Mucosa of descending colon (tissue), 3 donors: ENCODE data around the gene TBC1D19. TPM values are rescaled to one million over a fixed set of nuclear protein-coding genes. Genes with fewer than 3 reads are reported as not detected.

Experiments used
- ATAC-seq: fragments of 200-7000 bp; cut with Tn5 transposase; one replicate; pipeline ENCODE4 v1.9.1; 2020; ENCODE audit warnings: mild to moderate bottlenecking, moderate library complexity
- DNase-seq, 3 donors: peaks; one replicate each; pipeline ENCODE4 v3.0.0-alpha.2; 2020
- H3K36me3 ChIP-seq: fragments of 200-600 bp; one replicate; pipeline ENCODE4 v1.8.0; 2021; ENCODE audit warnings: low read depth, mild to moderate bottlenecking
- H3K4me1 ChIP-seq: fragments of 200-600 bp; one replicate; pipeline ENCODE4 v1.8.0; 2021; ENCODE audit warnings: low read depth, mild to moderate bottlenecking
- H3K4me3 ChIP-seq: fragments of 200-600 bp; one replicate; pipeline ENCODE4 v1.8.0; 2021; ENCODE audit warnings: mild to moderate bottlenecking
- H3K9me3 ChIP-seq: fragments of 200-600 bp; one replicate; pipeline ENCODE4 v1.8.0; 2021; ENCODE audit warnings: mild to moderate bottlenecking
- CTCF ChIP-seq: fragments of 200-600 bp; IDR thresholded peaks from one replicate; pipeline ENCODE4 v1.8.0; 2022; ENCODE audit warnings: antibody characterized with exemption, mild to moderate bottlenecking
- intact Hi-C, 2 donors: fragments of 100-400 bp; cut with DNase I in 1 of 2; cut with micrococcal nuclease in 1 of 2; formaldehyde crosslinking; loops; one replicate each; pipeline versions ENCODE4 v1.11.0 to v1.11.1; 2022; cut with DNase I, micrococcal nuclease
- total RNA-seq, 3 donors: library from RNA; stranded (reverse); fragmentation: NEBNext Ultra II Directional in 2 of 3; extraction: Animal tissue kit (Norgen Biotek cat#: 25700) in 2 of 3; gene quantifications; one replicate each; pipeline versions ENCODE4 v1.2.1 to v1.2.4, GENCODE V29; 2021 to 2023
- donor health status: DM: no; HTN: no; CAD: no; lungs with moderate emphysema.
- donor health status: DM: no; HTN: no; CAD: no.
- donor health status: DM: no; HTN: yes; CAD: no.

The TBC1D19 gene
- total RNA-seq, 3 donors from 2014 or later = 3.7 to 11.6 (median 6.8) TPM

GRCh38 chr4:26732356-26732755 is 148.5 kb downstream of the TBC1D19 start:
- no peaks in the 10 kb centered on the region for H3K36me3 ChIP-seq
- ATAC-seq (no peak), DNase-seq (no peak)
- H3K4me1 ChIP-seq = no peaks in the 10 kb centered on the region
- no peaks in the 10 kb centered on the region for H3K9me3 ChIP-seq
- intact Hi-C loops = no loop called here
- no peak overlapping the region for H3K4me3 ChIP-seq
- no peak for TF ChIP-seq CTCF

- no peaks in the 10 kb centered on the region for H3K36me3 ChIP-seq
- no peak for TF ChIP-seq CTCF
Observed at GRCh38 chr4:26736621-26737020, 152.7 kb downstream of the TBC1D19 start.

GRCh38 chr4:26737385-26737784 is 153.5 kb downstream of the TBC1D19 start:
- ATAC-seq (no peak), DNase-seq (no peak)
- Histone ChIP-seq H3K4me1 (no peaks in the 10 kb centered on the region), H3K36me3 (no peaks in the 10 kb centered on the region), H3K9me3 (no peaks in the 10 kb centered on the region), H3K4me3 (no peak overlapping the region)
- intact Hi-C loops = no loop called here
- TF ChIP-seq CTCF = no peak

More at GRCh38 chr4:26736621-26737020, 152.7 kb downstream of the TBC1D19 start:
- H3K4me1 ChIP-seq = no peaks in the 10 kb centered on the region
- no peak for ATAC-seq
- no peaks in the 10 kb centered on the region for H3K9me3 ChIP-seq
- H3K4me3 ChIP-seq = no peak overlapping the region
- DNase-seq = no peak
- intact Hi-C loops = no loop called here

GRCh38 chr4:26741491-26741871 is 157.6 kb downstream of the TBC1D19 start:
- intact Hi-C loops = no loop called here
- Histone ChIP-seq H3K4me3 (no peak overlapping the region), H3K9me3 (no peaks in the 10 kb centered on the region), H3K4me1 (no peaks in the 10 kb centered on the region), H3K36me3 (no peaks in the 10 kb centered on the region)
- DNase-seq (no peak), ATAC-seq (no peak)
- TF ChIP-seq CTCF = no peak

GRCh38 chr4:26746802-26747213 is 162.9 kb downstream of the TBC1D19 start:
- Histone ChIP-seq H3K4me3 (no peak overlapping the region), H3K9me3 (no peaks in the 10 kb centered on the region), H3K36me3 (no peaks in the 10 kb centered on the region), H3K4me1 (no peaks in the 10 kb centered on the region)
- ATAC-seq = no peak
- intact Hi-C loops = no loop called here
- DNase-seq = no peak
- no peak for TF ChIP-seq CTCF

- TF ChIP-seq CTCF = no peak
- H3K4me3 ChIP-seq = no peak overlapping the region
- no peaks in the 10 kb centered on the region for H3K36me3 ChIP-seq
- DNase-seq (no peak), ATAC-seq (no peak)
- H3K9me3 ChIP-seq = no peaks in the 10 kb centered on the region
- no peaks in the 10 kb centered on the region for H3K4me1 ChIP-seq
- intact Hi-C loops = no loop called here
Observed at GRCh38 chr4:26748811-26749210, 164.9 kb downstream of the TBC1D19 start.
